ENCODE data around the gene SRSF1.

DNA sequence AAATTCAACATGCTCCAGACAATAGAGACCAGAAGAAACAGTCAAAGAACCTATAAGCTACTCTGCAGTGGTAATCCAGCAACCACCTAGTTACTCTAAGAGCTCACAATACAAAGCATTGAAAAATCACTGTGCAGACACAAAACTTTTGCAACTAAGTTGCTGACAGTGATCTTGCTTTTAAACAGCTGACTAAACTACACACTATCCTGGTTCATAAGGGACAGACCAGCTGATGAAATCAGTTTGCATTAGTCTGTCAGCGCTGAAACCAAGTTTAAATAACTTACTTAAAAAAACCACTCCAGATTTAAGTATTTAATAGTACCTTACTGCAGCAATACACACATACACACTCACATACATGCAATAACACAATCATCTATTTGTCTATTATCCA, 23.6 kb downstream of the SRSF1 start:
- TF ChIP-seq, protein P1, sequence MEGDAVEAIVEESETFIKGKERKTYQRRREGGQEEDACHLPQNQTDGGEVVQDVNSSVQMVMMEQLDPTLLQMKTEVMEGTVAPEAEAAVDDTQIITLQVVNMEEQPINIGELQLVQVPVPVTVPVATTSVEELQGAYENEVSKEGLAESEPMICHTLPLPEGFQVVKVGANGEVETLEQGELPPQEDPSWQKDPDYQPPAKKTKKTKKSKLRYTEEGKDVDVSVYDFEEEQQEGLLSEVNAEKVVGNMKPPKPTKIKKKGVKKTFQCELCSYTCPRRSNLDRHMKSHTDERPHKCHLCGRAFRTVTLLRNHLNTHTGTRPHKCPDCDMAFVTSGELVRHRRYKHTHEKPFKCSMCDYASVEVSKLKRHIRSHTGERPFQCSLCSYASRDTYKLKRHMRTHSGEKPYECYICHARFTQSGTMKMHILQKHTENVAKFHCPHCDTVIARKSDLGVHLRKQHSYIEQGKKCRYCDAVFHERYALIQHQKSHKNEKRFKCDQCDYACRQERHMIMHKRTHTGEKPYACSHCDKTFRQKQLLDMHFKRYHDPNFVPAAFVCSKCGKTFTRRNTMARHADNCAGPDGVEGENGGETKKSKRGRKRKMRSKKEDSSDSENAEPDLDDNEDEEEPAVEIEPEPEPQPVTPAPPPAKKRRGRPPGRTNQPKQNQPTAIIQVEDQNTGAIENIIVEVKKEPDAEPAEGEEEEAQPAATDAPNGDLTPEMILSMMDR (conservative IDR thresholded peaks at IDR 0.05; ENCODE audit: low read length) = no peak
- TF ChIP-seq EZH2phosphoT487 (IDR thresholded peaks at IDR 0.05; ENCODE audit: borderline replicate concordance, low read depth, low read length) = no peak
